GM12892 (cell line): ENCODE results near the gene DIP2B.

Experiments used
- POLR2A ChIP-seq: IDR thresholded peaks from 2 replicates; pipeline ENCODE4 v1.6.1; 2011; ENCODE audit warnings: low read depth, low read length, control low read depth
- POLR2AphosphoS5 ChIP-seq: IDR thresholded peaks from 2 replicates; pipeline ENCODE4 v1.6.1; 2011; ENCODE audit warnings: low read depth, low read length, control low read depth

- no peak for TF ChIP-seq POLR2A
- no peak for TF ChIP-seq POLR2AphosphoS5
Observed at GRCh38 chr12:50720085-50720484, 215.3 kb downstream of the DIP2B start.
